Embryonic facial prominence (tissue), 1 donor: Measurements from ENCODE around the gene RAB43.

Experiments
- DNase-seq: peaks from one replicate; pipeline ENCODE4 v3.0.0-alpha.2; 2016; ENCODE audit errors: extremely low spot score

The RAB43 gene

DNA sequence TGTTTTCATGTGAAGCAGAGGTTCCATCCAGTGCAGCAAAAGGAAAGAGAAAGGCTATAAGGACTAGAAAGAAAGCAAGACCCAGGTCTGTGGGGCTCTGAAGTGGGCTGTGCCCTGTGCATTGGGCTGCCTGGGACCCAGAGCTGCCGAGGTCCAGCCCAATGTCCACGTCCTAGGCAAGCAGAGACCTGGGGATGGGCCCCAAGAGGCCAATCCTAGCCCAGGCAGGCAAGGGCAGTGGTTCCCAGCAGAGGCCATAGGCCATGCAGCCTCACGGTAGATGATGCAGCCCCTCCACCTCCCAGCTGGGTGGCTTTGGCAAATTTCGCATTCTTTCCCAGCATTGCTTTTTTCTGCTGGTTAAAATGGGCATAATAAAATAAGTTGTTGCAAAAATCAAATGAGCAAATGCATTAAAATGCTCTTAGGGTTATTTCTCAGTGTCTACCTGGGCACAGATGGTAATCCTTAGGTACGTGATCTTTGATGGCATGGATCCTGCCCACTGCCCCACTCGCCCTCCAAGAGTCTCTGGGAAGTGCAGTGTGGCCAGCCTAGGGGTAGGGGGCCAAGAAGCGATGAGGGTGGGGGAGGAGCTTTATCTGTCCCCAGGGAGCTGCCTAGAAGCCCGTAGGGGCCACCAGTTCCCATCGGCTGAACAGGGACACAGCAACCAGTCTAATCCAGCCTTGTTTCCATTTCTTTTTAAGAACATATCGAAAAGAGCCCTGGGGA lies 83.3 kb downstream of the RAB43 start:
- no peak for DNase-seq
